Upper lobe of left lung (tissue), 6 donors: Measurements from ENCODE around the gene ANKIB1. TPM values are rescaled to one million over a fixed set of nuclear protein-coding genes. Genes with fewer than 3 reads are reported as not detected.

ENCODE experiments used
- ATAC-seq, 2 donors: fragments of 200-7000 bp; cut with Tn5 transposase; one replicate each; pipeline ENCODE4 v1.9.1; 2022; ENCODE audit warnings: mild to moderate bottlenecking in 2 of 2, moderate library complexity in 2 of 2; ENCODE audit not compliant: low FRiP score in 2 of 2
- DNase-seq, 2 donors: peaks; one replicate each; pipeline ENCODE4 v3.0.0-alpha.2; 2019 to 2020
- H3K27ac ChIP-seq, 4 donors: fragments of 200-600 bp; sonication (generic); one replicate each; pipeline ENCODE4 v1.5.1; 2016 to 2019
- H3K27me3 ChIP-seq, 4 donors: fragments of 200-600 bp; sonication (generic); one replicate each; pipeline ENCODE4 v1.5.1; 2017 to 2019
- H3K36me3 ChIP-seq, 4 donors: fragments of 200-600 bp; sonication (generic); one replicate each; pipeline ENCODE4 v1.5.1; 2016 to 2019
- H3K4me1 ChIP-seq, 4 donors: fragments of 200-600 bp; sonication (generic); one replicate each; pipeline ENCODE4 v1.5.1; 2018 to 2019
- H3K4me3 ChIP-seq, 4 donors: fragments of 200-600 bp; sonication (generic); one replicate each; pipeline ENCODE4 v1.5.1; 2017 to 2019; ENCODE audit warnings: mild to moderate bottlenecking in 2 of 4, moderate library complexity in 1 of 4
- H3K9me3 ChIP-seq, 4 donors: fragments of 200-600 bp; sonication (generic); one replicate each; pipeline ENCODE4 v1.5.1; 2018 to 2019
- CTCF ChIP-seq, 6 experiments: fragments of 450-650 bp in 4 of 6; fragments of 200-600 bp in 2 of 6; sonication (generic) in 2 of 6; IDR thresholded peaks; one replicate each; pipeline ENCODE4 v1.5.1; 2016 to 2019; ENCODE audit warnings: antibody characterized with exemption in 6 of 6
- EP300 ChIP-seq, 4 donors: sonication (generic); formaldehyde crosslinking; IDR thresholded peaks; one replicate each; pipeline ENCODE4 v1.5.1; 2017; ENCODE audit warnings: antibody characterized with exemption in 4 of 4, control low read depth in 2 of 4
- POLR2A ChIP-seq, 4 donors: fragments of 450-650 bp; IDR thresholded peaks; one replicate each; pipeline ENCODE4 v1.5.1; 2016 to 2017; ENCODE audit warnings: antibody characterized with exemption in 4 of 4, mild to moderate bottlenecking in 2 of 4
- POLR2AphosphoS5 ChIP-seq, 2 donors: sonication (generic); formaldehyde crosslinking; IDR thresholded peaks; one replicate each; pipeline ENCODE4 v1.5.1; 2017; ENCODE audit warnings: antibody characterized with exemption in 2 of 2
- WGBS, 2 donors: methylation state at CpG; one replicate each; pipeline ENCODE4 v1.1.5; 2017 to 2018; 5-methylcytosine and 5-hydroxymethylcytosine counted together
- total RNA-seq, 6 donors: library from RNA; depleted of rRNA in 4 of 6; stranded (reverse); fragments of >200 nt in 4 of 6; gene quantifications; one replicate each; pipeline versions ENCODE4 v1.1.0 to v1.2.1, GENCODE V29; 2016 to 2021
- donor health status: DM: no; HTN: no; CAD: no; lungs with moderate emphysema.
- donor health status: DM: no; HTN: yes; CAD: no; lungs with severe emphysema.

ANKIB1 gene
- total RNA-seq, 6 donors from 2014 or later: 22.8 to 47.1 (median 40.9) TPM

GRCh38 chr7:92391071-92391470 lies 145.3 kb downstream of the ANKIB1 start:
- ATAC-seq: no peak
- 88% methylated on average over 5 of the region's 5 CpGs for WGBS, 2 donors

GRCh38 chr7:92397542-92397941 lies 151.8 kb downstream of the ANKIB1 start:
- ATAC-seq: no peak
- peaks cover 5 to 45% (median 26%) of the 10 kb centered on the region in 4 donors for H3K36me3 ChIP-seq
- H3K27me3 ChIP-seq: no peaks in the 10 kb centered on the region
- TF ChIP-seq POLR2AphosphoS5 (IDR thresholded peaks at IDR 0.05) (no peak), EP300 (IDR thresholded peaks at IDR 0.05) (no peak), CTCF (IDR thresholded peaks at IDR 0.05) (no peak), POLR2A (IDR thresholded peaks at IDR 0.05) (no peak)
- 93 to 97% methylated on average over 6 of the region's 6 CpGs for WGBS, 2 donors
- no peak overlapping the region for H3K4me3 ChIP-seq
- H3K27ac ChIP-seq: no peak overlapping the region
- no peaks in the 10 kb centered on the region for H3K4me1 ChIP-seq
- no peaks in the 10 kb centered on the region for H3K9me3 ChIP-seq
- peak in 1 of 2 donors; percentile 39 for DNase-seq

More at GRCh38 chr7:92391071-92391470, 145.3 kb downstream of the ANKIB1 start:
- no peaks in the 10 kb centered on the region for H3K9me3 ChIP-seq
- peaks cover 0 to 24% (median under 1%) of the 10 kb centered on the region in 4 donors for H3K36me3 ChIP-seq
- DNase-seq: no peak
- TF ChIP-seq CTCF (IDR thresholded peaks at IDR 0.05): no peak
- TF ChIP-seq POLR2A (IDR thresholded peaks at IDR 0.05): no peak
- no peak for TF ChIP-seq EP300 (IDR thresholded peaks at IDR 0.05)
- TF ChIP-seq POLR2AphosphoS5 (IDR thresholded peaks at IDR 0.05): no peak
- no peaks in the 10 kb centered on the region for H3K27me3 ChIP-seq
- no peak overlapping the region for H3K27ac ChIP-seq
- H3K4me1 ChIP-seq: no peaks in the 10 kb centered on the region
- no peak overlapping the region for H3K4me3 ChIP-seq

DNA sequence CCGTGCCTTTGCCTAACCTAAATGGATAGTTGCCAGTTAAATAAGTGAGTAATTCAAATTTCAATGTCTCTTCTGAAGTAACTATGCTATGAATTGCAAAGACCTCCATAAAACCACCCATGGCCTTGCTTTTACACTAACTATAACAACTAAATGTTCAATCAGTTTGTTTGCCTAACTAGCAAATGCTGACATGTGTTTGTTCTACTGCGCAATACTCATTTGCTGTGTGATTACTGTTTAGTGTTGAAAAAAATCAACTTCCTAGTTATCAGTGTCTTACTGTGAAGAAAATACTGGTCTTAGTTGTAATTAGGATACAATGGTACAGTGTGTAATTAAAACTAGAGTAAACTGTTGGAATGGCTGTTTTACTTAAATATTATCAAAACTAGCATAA lies 154.2 kb downstream of the ANKIB1 start:
- Histone ChIP-seq H3K4me3 (no peak overlapping the region), H3K4me1 (no peaks in the 10 kb centered on the region), H3K36me3 (peaks cover 5 to 45% (median 26%) of the 10 kb centered on the region in 4 donors), H3K9me3 (no peaks in the 10 kb centered on the region), H3K27ac (no peak overlapping the region), H3K27me3 (no peaks in the 10 kb centered on the region)
- ATAC-seq (no peak), DNase-seq (no peak)
- 87 to 92% methylated on average over 2 of the region's 2 CpGs for WGBS, 2 donors
- TF ChIP-seq CTCF (IDR thresholded peaks at IDR 0.05) (no peak), POLR2A (IDR thresholded peaks at IDR 0.05) (no peak), POLR2AphosphoS5 (IDR thresholded peaks at IDR 0.05) (no peak)

GRCh38 chr7:92402920-92403759 lies 157.4 kb downstream of the ANKIB1 start:
- H3K27me3 ChIP-seq: no peaks in the 10 kb centered on the region
- H3K27ac ChIP-seq: no peak overlapping the region
- H3K4me3 ChIP-seq: no peak overlapping the region
- 57 to 76% methylated on average over 3 to 4 of the region's 4 CpGs for WGBS, 2 donors
- TF ChIP-seq EP300 (IDR thresholded peaks at IDR 0.05) (no peak), POLR2A (IDR thresholded peaks at IDR 0.05) (no peak), POLR2AphosphoS5 (IDR thresholded peaks at IDR 0.05) (no peak), CTCF (IDR thresholded peaks at IDR 0.05) (no peak)
- peaks cover 2 to 25% (median 11%) of the 10 kb centered on the region in 4 donors for H3K36me3 ChIP-seq
- no peaks in the 10 kb centered on the region for H3K9me3 ChIP-seq
- DNase-seq (no peak), ATAC-seq (peak in 1 of 2 donors; percentile 37)
- H3K4me1 ChIP-seq: no peaks in the 10 kb centered on the region

- Histone ChIP-seq H3K4me3 (no peak overlapping the region), H3K4me1 (no peaks in the 10 kb centered on the region), H3K36me3 (peaks cover 0 to 19% (median 5%) of the 10 kb centered on the region in 4 donors), H3K27me3 (no peaks in the 10 kb centered on the region), H3K9me3 (no peaks in the 10 kb centered on the region), H3K27ac (no peak overlapping the region)
- ATAC-seq (no peak), DNase-seq (no peak)
- TF ChIP-seq CTCF (IDR thresholded peaks at IDR 0.05) (no peak), EP300 (IDR thresholded peaks at IDR 0.05) (no peak), POLR2AphosphoS5 (IDR thresholded peaks at IDR 0.05) (no peak), POLR2A (IDR thresholded peaks at IDR 0.05) (no peak)
- 74 to 85% methylated on average over 6 of the region's 6 CpGs for WGBS, 2 donors
Observed at GRCh38 chr7:92403760-92404074, 157.9 kb downstream of the ANKIB1 start.
